Activated CD4-positive, CD25-positive, alpha-beta regulatory T cell treated with anti-CD3 and anti-CD28 coated beads, Interleukin-2, amount 50 U/mL, for 24 hours (primary cell): ENCODE data around the gene SLC39A6.
A peak's percentile ranks its signal among the peaks of the same experiment; 100 is the strongest.
"Not testable (repeated sequence)": the region's sequence is repeated elsewhere in the genome, so short reads cannot be mapped to it uniquely, and the experiment has no call there.

Experiments
- ATAC-seq, 2 donors: fragments of 150-1000 bp; cut with Tn5 transposase; one replicate each; pipeline ENCODE4 v1.10.0; 2021; ENCODE audit warnings: mild to moderate bottlenecking in 1 of 2, moderate library complexity in 1 of 2

The SLC39A6 gene

GRCh38 chr18:36129300-36130038, at the start of gene SLC39A6, which contains the start of gene ELP2:
SLC39A6 (minus strand) TSS chr18:36129340; CDS start chr18:36127007, 2,333 bp downstream.
ELP2 (plus strand) TSS chr18:36129899; CDS start chr18:36129934, 35 bp downstream.
- ATAC-seq: peak; percentile 93 to 95

GRCh38 chr18:36177913-36178312, 48.8 kb upstream of the SLC39A6 start:
- ATAC-seq: no peak

GRCh38 chr18:36176711-36177110, 47.6 kb upstream of the SLC39A6 start:
- no peak for ATAC-seq

- no peak for ATAC-seq
Measured at GRCh38 chr18:36176177-36176584, 47.0 kb upstream of the SLC39A6 start.

- no peak for ATAC-seq
Measured at GRCh38 chr18:36175481-36175880, 46.3 kb upstream of the SLC39A6 start.

GRCh38 chr18:36169938-36170337, 40.8 kb upstream of the SLC39A6 start:
- ATAC-seq: no peak

- ATAC-seq: not testable (repeated sequence)
Measured at GRCh38 chr18:36168296-36168695, 39.2 kb upstream of the SLC39A6 start.

- no peak for ATAC-seq
Measured at GRCh38 chr18:36167692-36168218, 38.6 kb upstream of the SLC39A6 start.

- ATAC-seq: no peak
Measured at GRCh38 chr18:36162981-36163380, 33.8 kb upstream of the SLC39A6 start.

- ATAC-seq: peak in 1 of 2 donors; percentile 17
Measured at GRCh38 chr18:36160959-36161371, 31.8 kb upstream of the SLC39A6 start.

GRCh38 chr18:36158266-36158867, 29.2 kb upstream of the SLC39A6 start:
- no peak for ATAC-seq

- ATAC-seq: no peak
Measured at GRCh38 chr18:36157441-36157840, 28.3 kb upstream of the SLC39A6 start.

- ATAC-seq: no peak
Measured at GRCh38 chr18:36155851-36156757, 27.0 kb upstream of the SLC39A6 start.

GRCh38 chr18:36153771-36154170, 24.6 kb upstream of the SLC39A6 start:
- no peak for ATAC-seq

GRCh38 chr18:36153203-36153602, 24.1 kb upstream of the SLC39A6 start:
- ATAC-seq: no peak

- ATAC-seq: no peak
Measured at GRCh38 chr18:36152781-36153180, 23.6 kb upstream of the SLC39A6 start.

GRCh38 chr18:36149514-36150289, 20.6 kb upstream of the SLC39A6 start:
- peak in 1 of 2 donors; percentile 28 for ATAC-seq

- no peak for ATAC-seq
Measured at GRCh38 chr18:36143391-36143790, 14.3 kb upstream of the SLC39A6 start.

GRCh38 chr18:36142751-36143150, 13.6 kb upstream of the SLC39A6 start:
- no peak for ATAC-seq

- ATAC-seq: no peak
Measured at GRCh38 chr18:36141576-36141975, 12.4 kb upstream of the SLC39A6 start.

GRCh38 chr18:36139245-36139644, 10.1 kb upstream of the SLC39A6 start:
- no peak for ATAC-seq

- ATAC-seq: no peak
Measured at GRCh38 chr18:36135264-36135663, 6.1 kb upstream of the SLC39A6 start.
